Upper lobe of left lung (tissue), 4 donors: ENCODE data around the gene ERG28.

Experiments used
- POLR2A ChIP-seq, 4 donors: fragments of 450-650 bp; IDR thresholded peaks; one replicate each; pipeline ENCODE4 v1.5.1; 2016 to 2017; ENCODE audit warnings: antibody characterized with exemption in 4 of 4, mild to moderate bottlenecking in 2 of 4
- TF ChIP-seq, protein P1 (sequence below), 6 experiments: fragments of 450-650 bp in 4 of 6; fragments of 200-600 bp in 2 of 6; sonication (generic) in 2 of 6; IDR thresholded peaks; one replicate each; pipeline ENCODE4 v1.5.1; 2016 to 2019; ENCODE audit warnings: antibody characterized with exemption in 6 of 6

DNA sequence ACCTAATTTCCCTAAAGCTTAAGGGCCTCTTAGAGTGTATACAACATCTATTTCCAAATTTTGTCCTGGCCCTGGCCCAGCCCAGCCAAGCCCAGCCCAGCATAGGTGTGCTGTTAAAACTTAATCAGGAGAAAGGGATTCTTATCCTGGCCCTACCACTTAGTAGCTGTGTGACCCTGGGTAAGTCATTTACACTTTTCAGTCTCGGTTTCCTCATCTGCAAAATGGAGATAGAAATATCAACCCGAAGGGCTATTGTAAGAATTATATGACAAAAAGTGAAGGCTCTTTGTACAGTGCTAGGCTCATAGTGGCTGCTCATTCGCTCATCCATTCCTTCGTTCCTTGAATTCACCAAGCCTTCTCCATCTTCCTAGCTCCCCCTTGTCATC lies 442 bp downstream of the ERG28 start:
- TF ChIP-seq, protein P1, sequence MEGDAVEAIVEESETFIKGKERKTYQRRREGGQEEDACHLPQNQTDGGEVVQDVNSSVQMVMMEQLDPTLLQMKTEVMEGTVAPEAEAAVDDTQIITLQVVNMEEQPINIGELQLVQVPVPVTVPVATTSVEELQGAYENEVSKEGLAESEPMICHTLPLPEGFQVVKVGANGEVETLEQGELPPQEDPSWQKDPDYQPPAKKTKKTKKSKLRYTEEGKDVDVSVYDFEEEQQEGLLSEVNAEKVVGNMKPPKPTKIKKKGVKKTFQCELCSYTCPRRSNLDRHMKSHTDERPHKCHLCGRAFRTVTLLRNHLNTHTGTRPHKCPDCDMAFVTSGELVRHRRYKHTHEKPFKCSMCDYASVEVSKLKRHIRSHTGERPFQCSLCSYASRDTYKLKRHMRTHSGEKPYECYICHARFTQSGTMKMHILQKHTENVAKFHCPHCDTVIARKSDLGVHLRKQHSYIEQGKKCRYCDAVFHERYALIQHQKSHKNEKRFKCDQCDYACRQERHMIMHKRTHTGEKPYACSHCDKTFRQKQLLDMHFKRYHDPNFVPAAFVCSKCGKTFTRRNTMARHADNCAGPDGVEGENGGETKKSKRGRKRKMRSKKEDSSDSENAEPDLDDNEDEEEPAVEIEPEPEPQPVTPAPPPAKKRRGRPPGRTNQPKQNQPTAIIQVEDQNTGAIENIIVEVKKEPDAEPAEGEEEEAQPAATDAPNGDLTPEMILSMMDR (IDR thresholded peaks at IDR 0.05), result no peak
- TF ChIP-seq POLR2A (IDR thresholded peaks at IDR 0.05), result no peak
